ENCODE data around the gene MRPL10.

The MRPL10 gene

GRCh38 chr17:47840742-47841487 lies 9.6 kb upstream of the MRPL10 start, which contains the start of gene SCRN2:
SCRN2 (minus strand) TSS chr17:47841273; CDS start chr17:47840843, 430 bp downstream.
- H3K4me3 ChIP-seq (ENCODE audit: low read length in 2 of 2), result peak within 1 kb of the TSS; percentile 71 to 85
- H3K27me3 ChIP-seq (ENCODE audit: control insufficient read depth in 3 of 3, insufficient read depth in 3 of 3, low read depth in 1 of 3, low read length in 3 of 3), result peaks cover 0 to 26% (median 16%) of the 10 kb centered on the region in 3 experiments
- H2BK5ac ChIP-seq (ENCODE audit: low read length), result no peak within 1 kb of the TSS
- peaks cover 11% of the 10 kb centered on the region for H3K79me1 ChIP-seq (ENCODE audit: low read depth, low read length)
- peak within 1 kb of the TSS; percentile 99 for H3K18ac ChIP-seq (ENCODE audit: low read length)
- peak; percentile 88 for DNase-seq (ENCODE audit: low spot score)
- H3K36me3 ChIP-seq (replicated peaks in 1 of 2; ENCODE audit: control insufficient read depth in 2 of 2, insufficient read depth in 2 of 2, low read length in 2 of 2), result peaks cover 12 to 18% of the 10 kb centered on the region in 2 donors
- H4K8ac ChIP-seq (ENCODE audit: low read depth, low read length), result peak within 1 kb of the TSS; percentile 74
- H3K4ac ChIP-seq (ENCODE audit: low read length), result peak within 1 kb of the TSS; percentile 4
- peak within 1 kb of the TSS; percentile 90 for H3K4me2 ChIP-seq (ENCODE audit: insufficient read depth, low read length, poor library complexity, severe bottlenecking)
- H3K9me3 ChIP-seq (replicated peaks in 1 of 2; ENCODE audit: control insufficient read depth in 2 of 2, insufficient read depth in 1 of 2, low read depth in 1 of 2, low read length in 2 of 2), result no peaks in the 10 kb centered on the region
- peak within 1 kb of the TSS; percentile 35 for H2BK120ac ChIP-seq (ENCODE audit: low read depth, low read length)
- H3K27ac ChIP-seq (replicated peaks; ENCODE audit: low read length), result no peak within 1 kb of the TSS
- H2AK5ac ChIP-seq (ENCODE audit: low read depth, low read length), result peak within 1 kb of the TSS; percentile 91
- H3K23ac ChIP-seq (ENCODE audit: low read depth, low read length, poor library complexity), result peak within 1 kb of the TSS; percentile 86
- H3K14ac ChIP-seq (ENCODE audit: low read length), result peak within 1 kb of the TSS; percentile 98
- H2BK15ac ChIP-seq (ENCODE audit: low read length), result peak within 1 kb of the TSS; percentile 88
- H3K4me1 ChIP-seq (ENCODE audit: control insufficient read depth in 2 of 2, insufficient read depth in 1 of 2, low read depth in 1 of 2, low read length in 2 of 2), result peaks cover 11 to 13% of the 10 kb centered on the region in 2 donors
- H3K9ac ChIP-seq (ENCODE audit: low read depth, low read length, poor library complexity), result peak within 1 kb of the TSS; percentile 94
- no peak within 1 kb of the TSS for H2BK12ac ChIP-seq (ENCODE audit: low read length)
- H4K91ac ChIP-seq (ENCODE audit: low read depth, low read length, poor library complexity), result peak within 1 kb of the TSS; percentile 61
- H2AFZ ChIP-seq (ENCODE audit: low read length), result peak within 1 kb of the TSS; percentile 94
- WGBS, 2 donors (ENCODE audit: extremely low coverage in 2 of 2, insufficient read length in 2 of 2, insufficient replicate concordance in 1 of 2), result no CpG with 5 or more reads among the region's 55 CpGs

- H3K27me3 ChIP-seq (ENCODE audit: control insufficient read depth in 3 of 3, insufficient read depth in 3 of 3, low read depth in 1 of 3, low read length in 3 of 3), result peaks cover 0 to 18% (median 10%) of the 10 kb centered on the region in 3 experiments
- H4K91ac ChIP-seq (ENCODE audit: low read depth, low read length, poor library complexity), result no peak overlapping the region
- H3K36me3 ChIP-seq (replicated peaks in 1 of 2; ENCODE audit: control insufficient read depth in 2 of 2, insufficient read depth in 2 of 2, low read length in 2 of 2), result peaks cover 13 to 23% of the 10 kb centered on the region in 2 donors
- no CpG with 5 or more reads among the region's 17 CpGs for WGBS, 2 donors (ENCODE audit: extremely low coverage in 2 of 2, insufficient read length in 2 of 2, insufficient replicate concordance in 1 of 2)
- H3K14ac ChIP-seq (ENCODE audit: low read length), result peak overlapping the region; percentile 98
- peaks cover 11% of the 10 kb centered on the region for H3K79me1 ChIP-seq (ENCODE audit: low read depth, low read length)
- H3K4me2 ChIP-seq (ENCODE audit: insufficient read depth, low read length, poor library complexity, severe bottlenecking), result peak overlapping the region; percentile 90
- peak overlapping the region; percentile 35 for H2BK120ac ChIP-seq (ENCODE audit: low read depth, low read length)
- H2BK15ac ChIP-seq (ENCODE audit: low read length), result peak overlapping the region; percentile 88
- no peak overlapping the region for H2BK12ac ChIP-seq (ENCODE audit: low read length)
- no peak for DNase-seq (ENCODE audit: low spot score)
- peak overlapping the region; percentile 94 for H2AFZ ChIP-seq (ENCODE audit: low read length)
- no peak overlapping the region for H2BK5ac ChIP-seq (ENCODE audit: low read length)
- peak overlapping the region; percentile 91 for H2AK5ac ChIP-seq (ENCODE audit: low read depth, low read length)
- H3K18ac ChIP-seq (ENCODE audit: low read length), result peak overlapping the region; percentile 99
- H3K4me1 ChIP-seq (ENCODE audit: control insufficient read depth in 2 of 2, insufficient read depth in 1 of 2, low read depth in 1 of 2, low read length in 2 of 2), result peaks cover 11 to 13% of the 10 kb centered on the region in 2 donors
- no peak overlapping the region for H3K27ac ChIP-seq (replicated peaks; ENCODE audit: low read length)
- H3K23ac ChIP-seq (ENCODE audit: low read depth, low read length, poor library complexity), result peak overlapping the region; percentile 86
- peak overlapping the region; percentile 4 for H3K4ac ChIP-seq (ENCODE audit: low read length)
- H3K9ac ChIP-seq (ENCODE audit: low read depth, low read length, poor library complexity), result peak overlapping the region; percentile 94
- peak overlapping the region; percentile 74 for H4K8ac ChIP-seq (ENCODE audit: low read depth, low read length)
- no peaks in the 10 kb centered on the region for H3K9me3 ChIP-seq (replicated peaks in 1 of 2; ENCODE audit: control insufficient read depth in 2 of 2, insufficient read depth in 1 of 2, low read depth in 1 of 2, low read length in 2 of 2)
- H3K4me3 ChIP-seq (ENCODE audit: low read length in 2 of 2), result peak overlapping the region; percentile 71 to 85
These were observed 8.8 kb upstream of the MRPL10 start for GRCh38 chr17:47840001-47840741.

GRCh38 chr17:47839071-47839470 lies 7.7 kb upstream of the MRPL10 start:
- H3K14ac ChIP-seq (ENCODE audit: low read length), result no peak overlapping the region
- H3K4me2 ChIP-seq (ENCODE audit: insufficient read depth, low read length, poor library complexity, severe bottlenecking), result no peak overlapping the region
- peaks cover 0 to 7% (median under 1%) of the 10 kb centered on the region in 3 experiments for H3K27me3 ChIP-seq (ENCODE audit: control insufficient read depth in 3 of 3, insufficient read depth in 3 of 3, low read depth in 1 of 3, low read length in 3 of 3)
- H3K23ac ChIP-seq (ENCODE audit: low read depth, low read length, poor library complexity), result no peak overlapping the region
- H3K36me3 ChIP-seq (replicated peaks in 1 of 2; ENCODE audit: control insufficient read depth in 2 of 2, insufficient read depth in 2 of 2, low read length in 2 of 2), result peaks cover 13 to 26% of the 10 kb centered on the region in 2 donors
- H3K9me3 ChIP-seq (replicated peaks in 1 of 2; ENCODE audit: control insufficient read depth in 2 of 2, insufficient read depth in 1 of 2, low read depth in 1 of 2, low read length in 2 of 2), result no peaks in the 10 kb centered on the region
- H3K4ac ChIP-seq (ENCODE audit: low read length), result no peak overlapping the region
- DNase-seq (ENCODE audit: low spot score), result no peak
- H4K8ac ChIP-seq (ENCODE audit: low read depth, low read length), result no peak overlapping the region
- no peak overlapping the region for H2AFZ ChIP-seq (ENCODE audit: low read length)
- H2BK5ac ChIP-seq (ENCODE audit: low read length), result no peak overlapping the region
- H3K4me3 ChIP-seq (ENCODE audit: low read length in 2 of 2), result no peak overlapping the region
- H2BK12ac ChIP-seq (ENCODE audit: low read length), result no peak overlapping the region
- no peak overlapping the region for H3K18ac ChIP-seq (ENCODE audit: low read length)
- H4K91ac ChIP-seq (ENCODE audit: low read depth, low read length, poor library complexity), result no peak overlapping the region
- H3K79me1 ChIP-seq (ENCODE audit: low read depth, low read length), result peaks cover 11% of the 10 kb centered on the region
- H3K9ac ChIP-seq (ENCODE audit: low read depth, low read length, poor library complexity), result peak overlapping the region; percentile 18
- no peak overlapping the region for H2BK120ac ChIP-seq (ENCODE audit: low read depth, low read length)
- no peak overlapping the region for H2BK15ac ChIP-seq (ENCODE audit: low read length)
- H3K27ac ChIP-seq (replicated peaks; ENCODE audit: low read length), result no peak overlapping the region
- H3K4me1 ChIP-seq (ENCODE audit: control insufficient read depth in 2 of 2, insufficient read depth in 1 of 2, low read depth in 1 of 2, low read length in 2 of 2), result peaks cover 9 to 13% of the 10 kb centered on the region in 2 donors
- WGBS, 2 donors (ENCODE audit: extremely low coverage in 2 of 2, insufficient read length in 2 of 2, insufficient replicate concordance in 1 of 2), result no CpG with 5 or more reads among the region's 5 CpGs
- H2AK5ac ChIP-seq (ENCODE audit: low read depth, low read length), result no peak overlapping the region

GRCh38 chr17:47838636-47839035 lies 7.3 kb upstream of the MRPL10 start:
- Histone ChIP-seq H3K4me1 (ENCODE audit: control insufficient read depth in 2 of 2, insufficient read depth in 1 of 2, low read depth in 1 of 2, low read length in 2 of 2) (peaks cover 9 to 13% of the 10 kb centered on the region in 2 donors), H2BK120ac (ENCODE audit: low read depth, low read length) (no peak overlapping the region), H2AK5ac (ENCODE audit: low read depth, low read length) (peak overlapping the region; percentile 21), H2BK5ac (ENCODE audit: low read length) (no peak overlapping the region), H3K9ac (ENCODE audit: low read depth, low read length, poor library complexity) (peak overlapping the region; percentile 15), H2AFZ (ENCODE audit: low read length) (no peak overlapping the region), H3K36me3 (replicated peaks in 1 of 2; ENCODE audit: control insufficient read depth in 2 of 2, insufficient read depth in 2 of 2, low read length in 2 of 2) (peaks cover 13 to 26% of the 10 kb centered on the region in 2 donors), H3K9me3 (replicated peaks in 1 of 2; ENCODE audit: control insufficient read depth in 2 of 2, insufficient read depth in 1 of 2, low read depth in 1 of 2, low read length in 2 of 2) (no peaks in the 10 kb centered on the region), H3K18ac (ENCODE audit: low read length) (no peak overlapping the region), H3K4ac (ENCODE audit: low read length) (no peak overlapping the region), H3K14ac (ENCODE audit: low read length) (no peak overlapping the region), H3K27ac (replicated peaks; ENCODE audit: low read length) (no peak overlapping the region), H4K91ac (ENCODE audit: low read depth, low read length, poor library complexity) (no peak overlapping the region), H3K27me3 (ENCODE audit: control insufficient read depth in 3 of 3, insufficient read depth in 3 of 3, low read depth in 1 of 3, low read length in 3 of 3) (peaks cover 0 to 3% (median 0%) of the 10 kb centered on the region in 3 experiments), H4K8ac (ENCODE audit: low read depth, low read length) (no peak overlapping the region), H2BK12ac (ENCODE audit: low read length) (no peak overlapping the region), H3K79me1 (ENCODE audit: low read depth, low read length) (peaks cover 11% of the 10 kb centered on the region), H2BK15ac (ENCODE audit: low read length) (no peak overlapping the region), H3K4me2 (ENCODE audit: insufficient read depth, low read length, poor library complexity, severe bottlenecking) (no peak overlapping the region), H3K23ac (ENCODE audit: low read depth, low read length, poor library complexity) (peak overlapping the region; percentile 49), H3K4me3 (ENCODE audit: low read length in 2 of 2) (no peak overlapping the region)
- no peak for DNase-seq (ENCODE audit: low spot score)
- no CpG with 5 or more reads among the region's 13 CpGs for WGBS, 2 donors (ENCODE audit: extremely low coverage in 2 of 2, insufficient read length in 2 of 2, insufficient replicate concordance in 1 of 2)

Data from neuronal stem cell (in vitro differentiated cells).